Measurements from ENCODE around the gene PEX14.

The PEX14 gene

DNA sequence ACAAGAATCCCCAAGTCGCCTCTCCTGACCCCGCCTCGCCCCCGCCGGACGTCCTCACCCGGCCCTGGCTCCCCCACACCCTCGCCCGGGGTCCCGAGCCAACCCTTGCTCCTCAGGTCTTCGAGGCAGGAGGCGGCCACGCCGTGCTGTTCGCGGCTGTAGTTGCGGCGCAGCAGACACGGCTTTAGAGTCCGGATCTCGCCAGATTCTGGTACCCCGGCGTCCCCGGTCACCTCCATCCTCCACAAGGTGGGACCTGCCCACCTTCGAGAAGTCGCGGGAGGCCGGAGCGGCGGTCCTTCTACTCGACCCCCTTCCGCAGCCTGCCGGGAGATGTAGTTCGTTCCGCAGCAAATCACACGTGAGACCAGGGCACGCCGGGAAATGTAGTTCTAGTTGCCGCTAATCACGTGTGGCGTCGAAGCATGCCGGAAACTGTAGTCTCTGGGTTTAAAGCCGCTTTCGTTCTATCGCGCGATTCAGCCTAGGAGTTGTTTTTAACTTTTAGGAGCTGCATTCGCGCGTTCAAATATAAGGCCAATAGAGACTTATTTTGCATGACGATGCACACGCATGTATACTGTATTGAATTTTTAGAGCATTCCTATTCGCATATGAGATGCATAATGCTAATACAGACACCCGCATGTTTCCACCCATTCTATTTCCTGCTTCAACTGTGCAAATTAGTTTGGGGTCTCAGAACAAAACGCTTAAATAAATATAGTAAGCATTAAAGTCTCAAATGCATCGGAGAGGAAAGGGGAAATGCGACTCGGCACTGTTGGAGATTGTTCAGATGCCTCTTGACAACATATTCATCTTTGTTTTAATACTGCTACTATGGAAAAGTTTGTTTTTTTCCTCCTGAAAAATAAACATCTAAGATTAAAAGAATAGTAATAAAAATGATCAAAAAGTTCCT, 2.3 kb upstream of the PEX14 start, which contains the start of gene DFFA:
TSS of gene DFFA (minus strand) at position 310 of the 925 bp plus-strand sequence. CDS start at position 239, 71 bp downstream.
- TF ChIP-seq SIN3A (IDR thresholded peaks at IDR 0.05; ENCODE audit: borderline replicate concordance, insufficient read depth, low read length) (peak; percentile 85; the same call in 1 of the 2 replicates), REST (IDR thresholded peaks at IDR 0.05; ENCODE audit: insufficient read depth in 1 of 2, low read depth in 2 of 2, low read length in 2 of 2) (no peak), FOXP2 (optimal IDR thresholded peaks at IDR 0.05; ENCODE audit: borderline replicate concordance, extremely low read depth, extremely low read length, insufficient read depth) (peak; percentile 43), TAF1 (IDR thresholded peaks at IDR 0.05; ENCODE audit: borderline replicate concordance, insufficient read depth, low read length) (peak; percentile 52; the same call in 1 of the 2 replicates), POLR2AphosphoS5 (IDR thresholded peaks at IDR 0.05; ENCODE audit: low read depth, low read length) (peak; percentile 85)

GRCh38 chr1:10473145-10473765, 1.5 kb upstream of the PEX14 start:
- TF ChIP-seq FOXP2 (optimal IDR thresholded peaks at IDR 0.05; ENCODE audit: borderline replicate concordance, extremely low read depth, extremely low read length, insufficient read depth) (no peak), POLR2AphosphoS5 (IDR thresholded peaks at IDR 0.05; ENCODE audit: low read depth, low read length) (no peak), SIN3A (IDR thresholded peaks at IDR 0.05; ENCODE audit: borderline replicate concordance, insufficient read depth, low read length) (no peak), REST (IDR thresholded peaks at IDR 0.05; ENCODE audit: insufficient read depth in 1 of 2, low read depth in 2 of 2, low read length in 2 of 2) (no peak), TAF1 (IDR thresholded peaks at IDR 0.05; ENCODE audit: borderline replicate concordance, insufficient read depth, low read length) (no peak)

- TF ChIP-seq SIN3A (IDR thresholded peaks at IDR 0.05; ENCODE audit: borderline replicate concordance, insufficient read depth, low read length) (no peak), FOXP2 (optimal IDR thresholded peaks at IDR 0.05; ENCODE audit: borderline replicate concordance, extremely low read depth, extremely low read length, insufficient read depth) (no peak), POLR2AphosphoS5 (IDR thresholded peaks at IDR 0.05; ENCODE audit: low read depth, low read length) (no peak), REST (IDR thresholded peaks at IDR 0.05; ENCODE audit: insufficient read depth in 1 of 2, low read depth in 2 of 2, low read length in 2 of 2) (no peak), TAF1 (IDR thresholded peaks at IDR 0.05; ENCODE audit: borderline replicate concordance, insufficient read depth, low read length) (no peak)
Observed at GRCh38 chr1:10475510-10475909, 760 bp downstream of the PEX14 start.

DNA sequence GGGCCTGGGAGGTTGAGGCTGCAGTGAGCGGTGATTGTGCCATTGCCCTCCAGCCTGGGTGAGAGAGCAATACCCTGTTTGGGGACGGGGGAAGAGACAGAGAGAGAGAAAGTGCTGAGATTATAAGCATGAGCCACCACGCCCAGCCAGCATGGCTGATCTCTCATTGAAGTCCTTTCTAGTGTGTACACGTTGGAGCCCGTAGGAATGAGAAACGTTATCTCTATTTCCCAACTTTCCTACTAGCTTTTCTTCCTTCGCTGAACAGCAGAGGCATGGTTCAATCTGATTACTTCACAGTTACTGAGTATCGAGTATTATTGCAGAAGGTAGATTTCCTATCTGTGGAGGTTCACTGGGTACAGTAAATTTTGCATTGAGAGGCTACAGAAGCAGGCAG, 4.5 kb downstream of the PEX14 start:
- TF ChIP-seq POLR2AphosphoS5 (IDR thresholded peaks at IDR 0.05; ENCODE audit: low read depth, low read length) (no peak), SIN3A (IDR thresholded peaks at IDR 0.05; ENCODE audit: borderline replicate concordance, insufficient read depth, low read length) (no peak), TAF1 (IDR thresholded peaks at IDR 0.05; ENCODE audit: borderline replicate concordance, insufficient read depth, low read length) (no peak), FOXP2 (optimal IDR thresholded peaks at IDR 0.05; ENCODE audit: borderline replicate concordance, extremely low read depth, extremely low read length, insufficient read depth) (no peak), REST (IDR thresholded peaks at IDR 0.05; ENCODE audit: insufficient read depth in 1 of 2, low read depth in 2 of 2, low read length in 2 of 2) (no peak)
